A673 (cell line): ENCODE data around the gene PPP6R1.

Experiments used
- EZH2 ChIP-seq: fragments of 200-600 bp; sonication (generic); IDR thresholded peaks from 2 replicates; pipeline ENCODE4 v1.6.1; 2017; ENCODE audit warnings: borderline replicate concordance, low read depth, mild to moderate bottlenecking, mixed read lengths, antibody characterized with exemption, low read length; ENCODE audit not compliant: poor library complexity, severe bottlenecking
- TF ChIP-seq, protein P1 (sequence below): fragments of 300-800, 200-600 bp; sonication (generic); conservative IDR thresholded peaks from 2 replicates; pipeline ENCODE4 v1.5.1; 2017; ENCODE audit warnings: low read depth, mild to moderate bottlenecking, antibody characterized with exemption, low read length, moderate library complexity, mixed read lengths

DNA sequence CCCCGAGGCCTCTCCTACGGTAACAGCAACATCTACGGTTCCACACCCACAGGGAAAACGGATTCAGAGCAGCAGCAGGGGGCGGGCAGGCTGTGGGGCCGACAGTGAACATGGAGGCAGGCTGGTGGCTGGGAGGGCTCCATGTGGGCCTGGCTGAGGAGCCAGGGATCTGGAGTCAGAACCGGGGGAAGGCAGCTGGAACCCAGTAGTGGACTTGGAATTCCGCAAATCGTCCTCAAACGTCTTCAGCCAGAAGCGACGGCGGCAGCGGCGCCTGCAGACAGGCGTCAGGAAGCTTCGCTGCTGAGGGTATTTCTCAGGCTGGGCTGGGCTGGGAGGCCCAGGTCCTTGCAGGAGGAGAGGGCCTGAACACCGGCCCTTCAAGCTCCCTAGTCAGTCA, 32.0 kb downstream of the PPP6R1 start:
- TF ChIP-seq, protein P1, sequence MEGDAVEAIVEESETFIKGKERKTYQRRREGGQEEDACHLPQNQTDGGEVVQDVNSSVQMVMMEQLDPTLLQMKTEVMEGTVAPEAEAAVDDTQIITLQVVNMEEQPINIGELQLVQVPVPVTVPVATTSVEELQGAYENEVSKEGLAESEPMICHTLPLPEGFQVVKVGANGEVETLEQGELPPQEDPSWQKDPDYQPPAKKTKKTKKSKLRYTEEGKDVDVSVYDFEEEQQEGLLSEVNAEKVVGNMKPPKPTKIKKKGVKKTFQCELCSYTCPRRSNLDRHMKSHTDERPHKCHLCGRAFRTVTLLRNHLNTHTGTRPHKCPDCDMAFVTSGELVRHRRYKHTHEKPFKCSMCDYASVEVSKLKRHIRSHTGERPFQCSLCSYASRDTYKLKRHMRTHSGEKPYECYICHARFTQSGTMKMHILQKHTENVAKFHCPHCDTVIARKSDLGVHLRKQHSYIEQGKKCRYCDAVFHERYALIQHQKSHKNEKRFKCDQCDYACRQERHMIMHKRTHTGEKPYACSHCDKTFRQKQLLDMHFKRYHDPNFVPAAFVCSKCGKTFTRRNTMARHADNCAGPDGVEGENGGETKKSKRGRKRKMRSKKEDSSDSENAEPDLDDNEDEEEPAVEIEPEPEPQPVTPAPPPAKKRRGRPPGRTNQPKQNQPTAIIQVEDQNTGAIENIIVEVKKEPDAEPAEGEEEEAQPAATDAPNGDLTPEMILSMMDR = no peak
- no peak for TF ChIP-seq EZH2
